Smooth muscle cell of bladder (primary cell): ENCODE measurements around the gene FOXJ3. TPM values are rescaled to one million over a fixed set of nuclear protein-coding genes. Genes with fewer than 3 reads are reported as not detected.

ENCODE experiments used
- total RNA-seq: library from RNA; depleted of rRNA; stranded (reverse); fragments of >200 nt; gene quantifications from 2 replicates; pipeline ENCODE4 v1.2.3, GENCODE V29; 2014

FOXJ3 gene
- 11.9 and 12.8 TPM in 2 replicates for total RNA-seq

DNA sequence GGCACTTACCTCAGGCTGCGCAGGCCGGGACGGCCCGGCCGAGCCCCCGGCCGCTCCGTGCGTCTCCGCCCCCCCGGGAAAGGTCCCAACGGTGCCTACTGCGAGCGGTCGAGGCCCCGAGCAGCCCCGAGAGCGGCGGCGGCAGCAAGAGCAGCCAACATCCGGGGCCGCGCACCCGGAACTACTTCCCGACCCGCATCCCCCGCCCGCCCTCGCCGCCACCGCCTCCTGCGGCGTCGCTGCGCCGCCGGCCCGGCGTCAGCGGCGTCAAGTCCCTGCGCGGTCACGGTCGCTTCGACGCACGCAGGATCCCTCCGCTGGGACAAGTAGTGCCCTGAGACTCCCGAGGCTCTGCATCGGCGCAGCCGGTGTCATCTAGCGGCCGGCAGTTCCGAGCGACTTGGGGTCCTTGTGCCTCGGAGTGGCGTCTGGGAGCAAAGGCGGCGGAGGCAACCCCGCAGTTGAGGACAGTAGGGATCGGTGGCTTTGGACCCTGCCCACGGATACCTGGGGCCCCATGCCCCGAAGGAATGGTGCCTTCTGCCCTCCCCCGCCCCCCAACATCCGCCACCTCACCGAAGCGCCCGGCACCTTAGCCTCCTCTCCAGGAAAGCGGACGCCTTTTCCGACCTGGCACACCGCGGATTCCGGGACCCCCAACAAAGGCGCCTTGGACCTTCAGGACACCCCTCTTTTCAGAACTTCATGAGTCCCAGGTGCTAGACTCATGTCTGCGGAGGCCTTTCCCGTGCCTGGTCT is at the start of gene FOXJ3:
Gene FOXJ3 (minus strand): TSS at position 186 of the 759 bp plus-strand sequence. CDS start 24,142 bp downstream, outside the sequence.

DNA sequence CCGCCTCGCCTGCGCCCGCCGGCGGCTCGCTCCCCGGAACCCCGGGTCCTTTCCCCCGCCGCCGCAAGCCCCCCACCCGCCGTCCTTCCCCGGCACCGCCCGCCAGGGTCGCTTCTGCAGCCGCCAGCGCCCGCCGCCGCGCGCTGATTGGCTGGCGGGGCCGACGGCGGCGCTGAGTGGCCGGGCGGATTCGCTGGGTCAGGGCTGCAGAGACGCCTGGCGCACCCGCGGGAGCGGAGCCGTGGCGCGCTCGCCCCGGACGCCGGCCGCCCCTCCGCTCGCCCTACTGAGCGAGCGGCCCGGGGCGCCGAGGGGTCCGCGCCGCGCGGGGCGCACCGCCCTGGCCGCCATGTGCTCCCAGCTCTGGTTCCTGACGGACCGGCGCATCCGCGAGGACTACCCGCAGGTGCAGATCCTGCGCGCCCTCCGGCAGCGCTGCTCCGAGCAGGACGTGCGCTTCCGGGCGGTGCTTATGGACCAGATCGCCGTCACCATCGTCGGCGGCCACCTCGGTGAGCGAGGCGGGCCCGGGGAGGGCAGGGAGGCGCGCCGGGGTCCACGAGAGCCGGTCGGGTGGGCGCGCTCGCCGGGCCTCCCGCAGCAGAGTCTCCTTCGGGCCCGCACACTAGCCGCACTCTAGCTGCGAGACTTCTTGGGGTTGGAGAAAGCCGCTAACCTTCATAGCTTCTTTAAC is 45.7 kb upstream of the FOXJ3 start, which contains the start of gene RIMKLA:
Gene RIMKLA (plus strand): TSS at position 207 of the 694 bp plus-strand sequence. CDS start 143 bp downstream, at position 350.

DNA sequence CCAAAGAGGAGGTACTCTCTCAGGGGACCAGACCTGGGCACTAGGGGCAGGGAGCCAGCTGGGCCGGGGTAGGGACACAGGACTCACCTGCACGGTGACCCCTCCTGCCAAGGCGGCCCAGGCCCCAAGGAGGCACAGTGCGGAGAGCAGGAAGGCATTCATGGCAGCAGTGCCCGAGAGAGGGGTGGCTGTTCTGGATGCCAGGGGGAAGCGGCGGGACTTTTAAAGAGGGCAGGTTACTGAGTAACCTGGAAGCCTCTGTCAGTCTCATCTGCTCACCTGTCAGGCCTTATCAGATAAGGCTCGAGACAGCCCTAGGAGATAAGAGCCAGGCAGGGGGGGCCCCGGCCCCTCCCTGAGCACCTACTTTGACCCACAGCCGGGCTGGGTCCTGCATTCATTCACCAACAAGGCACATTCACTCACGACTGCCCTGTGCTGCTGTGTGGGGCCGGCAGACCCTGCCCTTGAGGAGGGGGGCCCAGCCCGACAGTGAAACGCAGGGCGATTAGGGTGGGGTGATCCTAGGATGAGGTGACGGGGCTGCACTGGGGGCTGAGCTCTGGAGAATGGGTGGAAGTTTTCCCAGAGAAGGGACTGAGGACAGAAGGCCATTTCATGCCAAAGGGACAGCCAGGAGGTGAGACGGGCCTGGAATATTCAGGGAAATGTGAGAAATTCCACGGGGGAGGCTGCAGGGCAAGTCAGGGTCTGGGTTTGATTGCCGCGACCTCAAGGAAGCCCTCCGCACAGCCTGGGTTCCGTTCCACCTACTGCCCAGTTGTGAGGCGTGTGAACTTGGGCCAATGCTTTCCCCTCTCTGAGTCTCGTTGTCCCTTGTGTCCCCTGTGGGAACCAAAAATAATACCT is 170.2 kb downstream of the FOXJ3 start, which contains the start of gene GUCA2A:
Gene GUCA2A (minus strand): TSS at position 195 of the 870 bp plus-strand sequence. CDS start 33 bp downstream, at position 162.

DNA sequence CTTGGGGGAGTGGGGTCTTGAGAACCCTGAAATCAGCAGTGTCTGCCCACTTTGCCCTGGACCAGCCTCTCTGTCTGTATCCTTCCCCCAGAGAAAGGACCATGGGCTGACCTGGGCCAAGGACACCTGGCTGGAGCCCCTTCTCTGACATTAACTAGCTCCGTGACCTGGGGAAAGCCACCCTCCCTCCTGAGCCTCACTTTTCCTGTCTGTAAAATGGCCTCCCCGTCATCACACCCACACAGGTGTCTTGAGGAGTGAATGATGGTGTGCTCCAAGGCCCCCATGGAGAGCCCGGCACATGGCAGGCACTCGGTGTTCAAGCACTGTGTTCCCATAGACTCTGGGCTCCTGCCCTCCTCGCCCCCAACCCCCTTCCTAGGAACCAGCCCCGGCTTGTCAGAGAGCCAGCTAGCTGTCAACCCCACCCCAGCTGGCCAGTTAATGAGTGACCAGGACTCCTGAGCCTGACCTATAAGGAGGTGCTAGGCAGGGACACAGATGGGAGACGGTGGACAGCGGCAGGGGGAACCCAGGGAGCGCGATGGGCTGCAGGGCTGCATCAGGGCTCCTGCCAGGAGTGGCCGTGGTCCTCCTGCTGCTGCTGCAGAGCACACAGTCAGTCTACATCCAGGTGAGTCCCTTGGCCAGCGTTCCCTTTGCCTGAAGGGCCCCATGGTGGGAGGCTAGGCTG is 182.0 kb downstream of the FOXJ3 start, which contains the start of gene GUCA2B:
Gene GUCA2B (plus strand): TSS at position 504 of the 694 bp plus-strand sequence. CDS start 41 bp downstream, at position 545.

Other genes starting within 250 kb of the FOXJ3 start
- not detected in 2 replicates for gene GUCA2B, start 181.8 kb downstream of the FOXJ3 start, total RNA-seq
- gene GUCA2A, start 170.5 kb downstream of the FOXJ3 start, total RNA-seq = not detected in 2 replicates
- gene RIMKLA, start 45.6 kb upstream of the FOXJ3 start, total RNA-seq = under 0.01 TPM in 2 replicates
- gene ZMYND12, start 120.8 kb upstream of the FOXJ3 start, total RNA-seq = 0.28 and 1.2 TPM in 2 replicates
- gene PPCS, start 121.3 kb upstream of the FOXJ3 start, total RNA-seq = 31.9 and 33.4 TPM in 2 replicates
- 1.00 and 1.4 TPM in 2 replicates for gene CCDC30, start 128.1 kb upstream of the FOXJ3 start, total RNA-seq